SK-N-MC (cell line): ENCODE measurements around the gene ARHGEF2.

ENCODE experiments used
- EZH2 ChIP-seq: fragments of 200-600 bp; sonication (generic); IDR thresholded peaks from one replicate; pipeline ENCODE4 v1.6.1; 2017; ENCODE audit warnings: antibody characterized with exemption
- POLR2AphosphoS5 ChIP-seq: IDR thresholded peaks from 2 replicates; pipeline ENCODE4 v1.6.1; 2012; ENCODE audit warnings: mild to moderate bottlenecking, low read depth, low read length, borderline replicate concordance

DNA sequence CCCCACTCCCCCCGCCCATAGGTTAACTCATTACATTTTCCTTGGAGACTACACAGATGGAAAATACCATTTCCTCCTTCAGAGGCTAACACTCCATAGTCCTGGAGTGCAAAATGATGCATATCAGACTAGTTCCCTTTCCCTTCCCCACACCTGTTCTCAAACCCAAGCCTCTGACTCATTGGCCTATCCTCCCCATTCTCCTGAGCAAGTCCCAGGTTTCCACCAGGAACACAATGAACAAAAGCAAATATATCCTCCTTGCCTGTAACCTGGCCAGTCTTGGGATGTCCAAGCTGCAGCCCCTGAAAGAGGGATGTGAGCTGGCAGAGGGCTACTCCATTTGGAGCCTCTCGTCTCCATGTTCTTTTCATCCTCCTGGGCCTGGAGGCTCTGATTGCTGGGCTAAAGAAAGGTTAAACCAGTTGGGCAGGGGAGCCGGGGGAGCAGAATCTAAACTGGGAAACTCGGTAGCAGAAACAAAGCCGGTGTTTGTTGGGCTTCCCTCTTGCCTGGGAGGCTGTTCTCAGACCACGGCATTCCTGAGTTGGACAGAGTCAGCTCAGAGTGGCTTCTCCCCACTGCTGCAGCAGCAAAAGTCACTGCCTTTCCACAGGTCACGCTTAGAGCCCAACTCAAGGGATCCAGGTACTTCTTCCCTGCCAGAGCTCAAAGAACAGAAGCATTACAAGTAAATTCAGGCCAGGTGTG lies 28.5 kb upstream of the ARHGEF2 start:
- TF ChIP-seq EZH2 (no peak), POLR2AphosphoS5 (no peak)
